ENCODE measurements around the gene SUGP2. TPM values are rescaled to one million over a fixed set of nuclear protein-coding genes. Genes with fewer than 3 reads are reported as not detected.

Gene SUGP2
- total and polyA plus RNA-seq, 2 of the 13 experiments (the other 11 are each of a cell fraction or from before 2014, with no cell fraction given): 40.6 to 57.7 TPM

GRCh38 chr19:19004144-19004543 lies 29.2 kb downstream of the SUGP2 start (continued):
- no peak for TF ChIP-seq ZNF816 (CRISPR knock-in tag; IDR thresholded peaks at IDR 0.05; ENCODE audit: borderline replicate concordance)

DNA sequence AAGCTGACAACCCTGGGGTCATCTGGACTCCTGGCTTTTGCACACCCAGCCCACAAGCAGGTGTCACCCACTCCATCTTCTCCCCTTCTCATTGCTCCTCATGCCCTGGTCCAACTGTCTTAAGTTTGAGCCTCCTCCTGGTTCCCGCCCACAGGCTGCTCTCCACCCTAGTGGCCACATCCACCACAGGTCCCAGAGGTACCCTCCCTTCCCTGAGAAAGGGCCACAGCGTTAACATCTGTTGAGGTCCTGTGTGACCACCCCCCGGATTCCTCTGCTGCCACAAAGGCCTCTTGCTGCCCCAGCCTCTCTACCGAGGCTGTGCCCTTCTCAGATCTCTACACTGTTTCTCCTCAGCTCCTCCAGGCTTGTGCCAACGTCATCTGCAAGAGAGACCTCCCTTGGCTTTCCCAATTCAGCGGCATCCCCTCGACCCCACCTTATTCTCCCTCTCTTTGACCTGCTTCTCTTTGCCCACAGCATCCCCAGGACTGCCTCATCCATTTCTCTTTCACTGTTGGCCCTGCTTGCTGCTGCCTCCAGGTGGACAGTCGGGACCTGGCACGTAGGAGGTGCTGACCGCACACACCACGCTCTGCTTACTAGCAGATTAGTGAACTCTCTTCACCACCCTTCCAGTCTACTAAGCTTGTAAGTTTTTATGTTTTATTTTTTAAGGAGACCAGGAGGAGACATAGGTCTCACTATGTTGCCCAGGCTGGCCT lies 33.3 kb downstream of the SUGP2 start:
- BruUV-seq (replicated peaks): no TSS peak
- POLR2A ChIA-PET: no interaction called here
- TF ChIP-seq ZNF761 (CRISPR knock-in tag; conservative IDR thresholded peaks at IDR 0.05): no peak
- no peak for TF ChIP-seq ZBTB43 (CRISPR knock-in tag; conservative IDR thresholded peaks at IDR 0.05)
- no peak for TF ChIP-seq ZMYM4 (CRISPR knock-in tag; IDR thresholded peaks at IDR 0.05)
- no peak for TF ChIP-seq ARID5B (CRISPR knock-in tag; IDR thresholded peaks at IDR 0.05)
- peak; percentile 43 for TF ChIP-seq CTCF (CRISPR knock-in tag; IDR thresholded peaks at IDR 0.05)
- no peak for TF ChIP-seq KDM5B (CRISPR knock-in tag; IDR thresholded peaks at IDR 0.05; ENCODE audit: borderline replicate concordance)
- TF ChIP-seq PREB (CRISPR knock-in tag; IDR thresholded peaks at IDR 0.05): no peak
- no peak for TF ChIP-seq CENPX (CRISPR knock-in tag; IDR thresholded peaks at IDR 0.05)
- no peak for TF ChIP-seq CHD4 (IDR thresholded peaks at IDR 0.05; ENCODE audit: borderline replicate concordance, low read length)

More for the DNA sequence above, 33.3 kb downstream of the SUGP2 start:
- ATAC-seq: peak; percentile 58
- 94% methylated on average over 11 of the region's 11 CpGs for WGBS (ENCODE audit: low lambda C conversion rate)
- Histone ChIP-seq H3K4me3 (replicated peaks in 1 of 3; ENCODE audit: insufficient read depth in 1 of 3, low read depth in 2 of 3, low read length in 3 of 3) (no peak overlapping the region), H2AFZ (ENCODE audit: low read length) (no peak overlapping the region), H3K9me3 (ENCODE audit: low read length) (no peaks in the 10 kb centered on the region), H3K36me3 (replicated peaks in 1 of 2; ENCODE audit: control insufficient read depth in 1 of 2, insufficient read depth in 2 of 2, low read length in 2 of 2) (peaks cover 33 to 74% of the 10 kb centered on the region in 2 experiments), H3K27ac (ENCODE audit: extremely low read length, insufficient read depth, low read length) (no peak overlapping the region), H3K4me1 (ENCODE audit: insufficient read depth, low read length) (no peaks in the 10 kb centered on the region), H3K27me3 (ENCODE audit: control insufficient read depth in 1 of 2, insufficient read depth in 2 of 2, low read length in 2 of 2) (no peaks in the 10 kb centered on the region), H3K4me2 (ENCODE audit: low read depth, low read length) (no peak overlapping the region), H3K79me2 (ENCODE audit: insufficient read depth, low read length) (no peaks in the 10 kb centered on the region), H4K20me1 (ENCODE audit: insufficient read depth, low read length) (no peaks in the 10 kb centered on the region), H3K9ac (ENCODE audit: insufficient read depth, low read depth, low read length) (no peak overlapping the region)
- no peak for FAIRE-seq
- intact Hi-C loops (cut with micrococcal nuclease; ENCODE audit: unreplicated experiment): no loop called here
- CTCF ChIA-PET (ENCODE audit: low intra/inter-chr PET ratio, low total read pairs): no interaction called here
- in situ Hi-C loops (cut with HindIII; ENCODE audit: extremely low pct_ligation_motif_present, low pct_unique_long_range_greater_than_20kb): no loop called here
- no peak for DNase-seq (ENCODE audit: low spot score)
